Peyer's patch (tissue), 4 donors: ENCODE data around the gene KCNQ1.

Experiments
- POLR2A ChIP-seq, 2 donors: fragments of 450-650 bp; IDR thresholded peaks; one replicate each; pipeline ENCODE4 v1.5.1; 2017; ENCODE audit warnings: antibody characterized with exemption in 2 of 2, mild to moderate bottlenecking in 2 of 2, moderate library complexity in 2 of 2
- TF ChIP-seq, protein P1 (sequence below), 6 experiments: fragments of 450-650 bp in 4 of 6; fragments of 200-600 bp in 2 of 6; sonication (generic) in 1 of 6; IDR thresholded peaks; one replicate each; pipeline ENCODE4 v1.5.1; 2017 to 2019; ENCODE audit warnings: antibody characterized with exemption in 6 of 6, mild to moderate bottlenecking in 3 of 6, moderate library complexity in 1 of 6

- TF ChIP-seq, protein P1, sequence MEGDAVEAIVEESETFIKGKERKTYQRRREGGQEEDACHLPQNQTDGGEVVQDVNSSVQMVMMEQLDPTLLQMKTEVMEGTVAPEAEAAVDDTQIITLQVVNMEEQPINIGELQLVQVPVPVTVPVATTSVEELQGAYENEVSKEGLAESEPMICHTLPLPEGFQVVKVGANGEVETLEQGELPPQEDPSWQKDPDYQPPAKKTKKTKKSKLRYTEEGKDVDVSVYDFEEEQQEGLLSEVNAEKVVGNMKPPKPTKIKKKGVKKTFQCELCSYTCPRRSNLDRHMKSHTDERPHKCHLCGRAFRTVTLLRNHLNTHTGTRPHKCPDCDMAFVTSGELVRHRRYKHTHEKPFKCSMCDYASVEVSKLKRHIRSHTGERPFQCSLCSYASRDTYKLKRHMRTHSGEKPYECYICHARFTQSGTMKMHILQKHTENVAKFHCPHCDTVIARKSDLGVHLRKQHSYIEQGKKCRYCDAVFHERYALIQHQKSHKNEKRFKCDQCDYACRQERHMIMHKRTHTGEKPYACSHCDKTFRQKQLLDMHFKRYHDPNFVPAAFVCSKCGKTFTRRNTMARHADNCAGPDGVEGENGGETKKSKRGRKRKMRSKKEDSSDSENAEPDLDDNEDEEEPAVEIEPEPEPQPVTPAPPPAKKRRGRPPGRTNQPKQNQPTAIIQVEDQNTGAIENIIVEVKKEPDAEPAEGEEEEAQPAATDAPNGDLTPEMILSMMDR (IDR thresholded peaks at IDR 0.05), result no peak
- TF ChIP-seq POLR2A (IDR thresholded peaks at IDR 0.05), result no peak
These were observed 291.9 kb downstream of the KCNQ1 start for GRCh38 chr11:2736577-2737225.
